GM12878 (cell line): ENCODE data around the gene MAST3. TPM values are rescaled to one million over a fixed set of nuclear protein-coding genes. Genes with fewer than 3 reads are reported as not detected.

Source experiments
- EED ChIP-seq: sonication (generic); IDR thresholded peaks from 2 replicates; pipeline ENCODE4 v1.6.1; 2016; ENCODE audit warnings: antibody characterized with exemption, low read depth
- ETV6 ChIP-seq, 2 experiments: fragments of 450-650 bp in 1 of 2; IDR thresholded peaks in 1 of 2; conservative IDR thresholded peaks in 1 of 2; 2 replicates each; pipeline ENCODE4 v1.6.1; 2014; ENCODE audit warnings: antibody characterized with exemption in 1 of 2, borderline replicate concordance in 1 of 2, low read depth in 1 of 2, mild to moderate bottlenecking in 1 of 2, moderate library complexity in 1 of 2
- EZH2 ChIP-seq: IDR thresholded peaks from 2 replicates; pipeline ENCODE4 v1.6.1; 2012; ENCODE audit warnings: low read depth, mild to moderate bottlenecking, control low read depth, inconsistent platforms, low read length, borderline replicate concordance; ENCODE audit not compliant: control insufficient read depth
- GATAD2B ChIP-seq: fragments of 450-650 bp; conservative IDR thresholded peaks from 2 replicates; pipeline ENCODE4 v1.6.1; 2017; ENCODE audit warnings: low read depth, mild to moderate bottlenecking, moderate library complexity
- MXI1 ChIP-seq: fragments of 150-350 bp; IDR thresholded peaks from 2 replicates; pipeline ENCODE4 v1.6.1; 2011; ENCODE audit warnings: low read depth, mild to moderate bottlenecking, inconsistent platforms, low read length, improper control_type of control experiment
- MYC ChIP-seq: IDR thresholded peaks from 2 replicates; pipeline ENCODE4 v1.6.1; 2011; ENCODE audit warnings: mild to moderate bottlenecking, low read length, moderate library complexity, inconsistent platforms; ENCODE audit not compliant: insufficient read depth, insufficient replicate concordance, insufficient read length, severe bottlenecking
- NFIC ChIP-seq: IDR thresholded peaks from 2 replicates; pipeline ENCODE4 v1.6.1; 2012; ENCODE audit warnings: low read depth, mild to moderate bottlenecking, inconsistent platforms, low read length, moderate library complexity
- RAD21 ChIP-seq: IDR thresholded peaks from 2 replicates; pipeline ENCODE4 v1.6.1; 2011; ENCODE audit warnings: mild to moderate bottlenecking, low read depth, low read length, moderate library complexity; ENCODE audit not compliant: insufficient read depth
- TBL1XR1 ChIP-seq: IDR thresholded peaks from 2 replicates; pipeline ENCODE4 v1.6.1; 2012; ENCODE audit warnings: low read depth, low read length, improper control_type of control experiment
- TCF12 ChIP-seq: IDR thresholded peaks from 2 replicates; pipeline ENCODE4 v1.6.1; 2011; ENCODE audit warnings: low read depth, mild to moderate bottlenecking, low read length
- TCF3 ChIP-seq: IDR thresholded peaks from 2 replicates; pipeline ENCODE4 v1.6.1; 2012; ENCODE audit warnings: low read depth, mild to moderate bottlenecking, low read length, borderline replicate concordance; ENCODE audit not compliant: insufficient read depth
- TCF7 ChIP-seq: IDR thresholded peaks from 2 replicates; pipeline ENCODE4 v1.6.1; 2014; ENCODE audit warnings: antibody characterized with exemption, borderline replicate concordance
- polyA plus RNA-seq, 11 experiments: library from polyadenylated mRNA; depleted of rRNA in 4 of 11; unstranded in 6 of 11; stranded (reverse) in 5 of 11; fragments of >200 nt; fragmentation: Nextera tagmentation in 4 of 11; fragmentation: Illumina TruSeq in 1 of 11; extraction: Ambion mirVana in 4 of 11; extraction: Trizol in 1 of 11; gene quantifications; 1 replicate in 1 of 11; 2 replicates in 10 of 11; pipeline versions ENCODE4 v1.2.1 to v1.2.3, GENCODE V29; 2011 to 2016; ENCODE audit warnings: inconsistent platforms in 2 of 11, missing spikeins in 2 of 11, low read depth in 1 of 11
- total RNA-seq, 4 experiments: library from RNA; depleted of rRNA in 3 of 4; stranded (reverse); fragments of >200 nt in 3 of 4; fragmentation: Illumina TruSeq in 1 of 4; extraction: Trizol in 1 of 4; gene quantifications; 2 replicates each; pipeline versions ENCODE4 v1.2.1 to v1.2.3, GENCODE V29; 2013 to 2021
- TF ChIP-seq, protein P1 (sequence below), 3 experiments: IDR thresholded peaks in 2 of 3; conservative IDR thresholded peaks in 1 of 3; 2 replicates each; pipeline ENCODE4 v1.5.1; 2011; ENCODE audit warnings: low read depth in 3 of 3, low read length in 3 of 3, mild to moderate bottlenecking in 3 of 3, control low read depth in 2 of 3, moderate library complexity in 2 of 3, inconsistent platforms in 1 of 3, mixed read lengths in 1 of 3; ENCODE audit not compliant: control insufficient read depth in 2 of 3, insufficient read depth in 1 of 3; ENCODE audit errors: extremely low read depth in 1 of 3
- TF ChIP-seq, protein P2 (sequence below): IDR thresholded peaks from 2 replicates; pipeline ENCODE4 v1.6.1; 2011; ENCODE audit warnings: borderline replicate concordance, low read depth, mild to moderate bottlenecking, moderate library complexity, low read length; ENCODE audit not compliant: insufficient read depth, poor library complexity, severe bottlenecking

MAST3 gene
- total and polyA plus RNA-seq, 10 of the 15 experiments (the other 5 are each of a cell fraction or from before 2014, with no cell fraction given) = 3.0 to 22.2 (median 7.5) TPM

- TF ChIP-seq NFIC (no peak), ETV6 (conservative IDR thresholded peaks at IDR 0.05 in 1 of 2, IDR thresholded peaks at IDR 0.05 in 1 of 2; ENCODE audit: borderline replicate concordance in 1 of 2, low read depth in 1 of 2) (no peak), EED (no peak), TCF12 (no peak), TCF3 (no peak), RAD21 (no peak), TCF7 (no peak), MXI1 (peak; percentile 50; the same call in 1 of the 2 replicates), TBL1XR1 (peak; percentile 80; the same call in 1 of the 2 replicates), GATAD2B (peak; percentile 97), EZH2 (no peak), MYC (no peak)
- TF ChIP-seq, protein P1, sequence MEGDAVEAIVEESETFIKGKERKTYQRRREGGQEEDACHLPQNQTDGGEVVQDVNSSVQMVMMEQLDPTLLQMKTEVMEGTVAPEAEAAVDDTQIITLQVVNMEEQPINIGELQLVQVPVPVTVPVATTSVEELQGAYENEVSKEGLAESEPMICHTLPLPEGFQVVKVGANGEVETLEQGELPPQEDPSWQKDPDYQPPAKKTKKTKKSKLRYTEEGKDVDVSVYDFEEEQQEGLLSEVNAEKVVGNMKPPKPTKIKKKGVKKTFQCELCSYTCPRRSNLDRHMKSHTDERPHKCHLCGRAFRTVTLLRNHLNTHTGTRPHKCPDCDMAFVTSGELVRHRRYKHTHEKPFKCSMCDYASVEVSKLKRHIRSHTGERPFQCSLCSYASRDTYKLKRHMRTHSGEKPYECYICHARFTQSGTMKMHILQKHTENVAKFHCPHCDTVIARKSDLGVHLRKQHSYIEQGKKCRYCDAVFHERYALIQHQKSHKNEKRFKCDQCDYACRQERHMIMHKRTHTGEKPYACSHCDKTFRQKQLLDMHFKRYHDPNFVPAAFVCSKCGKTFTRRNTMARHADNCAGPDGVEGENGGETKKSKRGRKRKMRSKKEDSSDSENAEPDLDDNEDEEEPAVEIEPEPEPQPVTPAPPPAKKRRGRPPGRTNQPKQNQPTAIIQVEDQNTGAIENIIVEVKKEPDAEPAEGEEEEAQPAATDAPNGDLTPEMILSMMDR (IDR thresholded peaks at IDR 0.05 in 2 of 3, conservative IDR thresholded peaks at IDR 0.05 in 1 of 3; ENCODE audit: control insufficient read depth in 2 of 3, extremely low read depth in 1 of 3, insufficient read depth in 1 of 3, low read depth in 3 of 3, low read length in 3 of 3) = no peak; a peak in 1 of 6 replicates
- TF ChIP-seq, protein P2, sequence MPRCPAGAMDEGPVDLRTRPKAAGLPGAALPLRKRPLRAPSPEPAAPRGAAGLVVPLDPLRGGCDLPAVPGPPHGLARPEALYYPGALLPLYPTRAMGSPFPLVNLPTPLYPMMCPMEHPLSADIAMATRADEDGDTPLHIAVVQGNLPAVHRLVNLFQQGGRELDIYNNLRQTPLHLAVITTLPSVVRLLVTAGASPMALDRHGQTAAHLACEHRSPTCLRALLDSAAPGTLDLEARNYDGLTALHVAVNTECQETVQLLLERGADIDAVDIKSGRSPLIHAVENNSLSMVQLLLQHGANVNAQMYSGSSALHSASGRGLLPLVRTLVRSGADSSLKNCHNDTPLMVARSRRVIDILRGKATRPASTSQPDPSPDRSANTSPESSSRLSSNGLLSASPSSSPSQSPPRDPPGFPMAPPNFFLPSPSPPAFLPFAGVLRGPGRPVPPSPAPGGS = peak; percentile 22
Measured at GRCh38 chr19:18152817-18153555, 55.4 kb downstream of the MAST3 start, which contains the start of gene PIK3R2 (continued).
